Panc1 (cell line): Measurements from ENCODE around the gene POLRMT. TPM values are rescaled to one million over a fixed set of nuclear protein-coding genes. Genes with fewer than 3 reads are reported as not detected.

Experiments
- ATAC-seq: fragments of 200-7000 bp; cut with Tn5 transposase; 2 replicates; pipeline ENCODE4 v1.9.1; 2020; ENCODE audit warnings: mild to moderate bottlenecking, moderate library complexity
- BruUV-seq: library from RNA; stranded (reverse); fragments of 400-500 nt; replicated peaks from 2 replicates; lab custom pipeline; 2021; lab: Mats Ljungman, UMichigan
- CTCF ChIA-PET: fragments of 300-600 bp; sonication (Branson Sonifier 250); formaldehyde crosslinking; loops from one replicate; lab custom pipeline; 2022; ENCODE audit warnings: antibody characterized with exemption; lab: Charles Lee
- POLR2A ChIA-PET: fragments of 300-600 bp; sonication (Branson Sonifier 250); formaldehyde crosslinking; loops from one replicate; lab custom pipeline; 2022; ENCODE audit warnings: antibody characterized with exemption; lab: Charles Lee
- DNase-seq: peaks from one replicate; pipeline ENCODE4 v3.0.0-alpha.2; 2010; ENCODE audit warnings: low read depth, low spot score
- H3K27ac ChIP-seq: 2 replicates; pipeline ENCODE4 v1.5.1; 2011; ENCODE audit warnings: mild to moderate bottlenecking, low read length, inconsistent platforms
- H3K27me3 ChIP-seq: fragments of 200-500 bp; sonication (Bioruptor generic); 2 replicates; pipeline ENCODE4 v1.6.0; 2014; ENCODE audit warnings: low read length, inconsistent platforms; ENCODE audit not compliant: control insufficient read depth, insufficient read depth
- H3K36me3 ChIP-seq: fragments of 200-500 bp; sonication (Bioruptor generic); 2 replicates; pipeline ENCODE4 v1.5.1; 2014; ENCODE audit warnings: inconsistent platforms, mild to moderate bottlenecking, low read length, moderate library complexity; ENCODE audit not compliant: control insufficient read depth, insufficient read depth
- H3K4me1 ChIP-seq: 2 replicates; pipeline ENCODE4 v1.5.1; 2011; ENCODE audit warnings: inconsistent platforms, mild to moderate bottlenecking, low read length, moderate library complexity; ENCODE audit not compliant: control insufficient read depth, insufficient read depth
- H3K4me3 ChIP-seq, 2 experiments: 2 replicates each; pipeline ENCODE4 v1.5.1; 2011 to 2012; ENCODE audit warnings: low read depth in 2 of 2, low read length in 2 of 2, mild to moderate bottlenecking in 2 of 2, inconsistent platforms in 1 of 2, moderate library complexity in 1 of 2
- H3K9me3 ChIP-seq: fragments of 200-500 bp; sonication (Bioruptor generic); 2 replicates; pipeline ENCODE4 v1.5.1; 2014; ENCODE audit warnings: low read depth, mild to moderate bottlenecking, inconsistent platforms, low read length, moderate library complexity; ENCODE audit not compliant: control insufficient read depth, insufficient read depth
- CTCF ChIP-seq: fragments of 450-650 bp; IDR thresholded peaks from 2 replicates; pipeline ENCODE4 v1.5.1; 2017; ENCODE audit warnings: mild to moderate bottlenecking
- POLR2AphosphoS5 ChIP-seq: IDR thresholded peaks from 2 replicates; pipeline ENCODE4 v1.6.1; 2012; ENCODE audit warnings: mild to moderate bottlenecking, low read depth, low read length, moderate library complexity
- REST ChIP-seq, 2 experiments: IDR thresholded peaks; 2 replicates each; pipeline ENCODE4 v1.6.1; 2011 to 2012; ENCODE audit warnings: low read depth in 2 of 2, control low read depth in 1 of 2, low read length in 1 of 2, mild to moderate bottlenecking in 1 of 2, moderate library complexity in 1 of 2; ENCODE audit not compliant: insufficient read depth in 1 of 2
- SIN3A ChIP-seq: IDR thresholded peaks from 2 replicates; pipeline ENCODE4 v1.6.1; 2012; ENCODE audit warnings: low read depth, mild to moderate bottlenecking, low read length, moderate library complexity, borderline replicate concordance; ENCODE audit not compliant: insufficient read depth
- TCF7L2 ChIP-seq: IDR thresholded peaks from 2 replicates; pipeline ENCODE4 v1.6.1; 2011; ENCODE audit warnings: mild to moderate bottlenecking, low read depth, low read length, inconsistent platforms
- in situ Hi-C: cut with HindIII; loops from 2 replicates; pipeline ENCODE4 v1.10.0; 2016; ENCODE audit warnings: low sequenced_read_pairs, low pct_unique_long_range_greater_than_20kb
- intact Hi-C: fragments of 100-400 bp; cut with micrococcal nuclease; formaldehyde crosslinking; loops from one replicate; pipeline ENCODE4 v1.10.0; 2022; ENCODE audit not compliant: unreplicated experiment
- total RNA-seq: library from RNA; stranded (reverse); gene quantifications from one replicate; pipeline ENCODE4 v1.2.1, GENCODE V29; 2021; ENCODE audit not compliant: unreplicated experiment

Gene POLRMT
- total RNA-seq, 1 experiment from 2014 or later, result 56.0 TPM

GRCh38 chr19:658059-658839, 24.9 kb upstream of the POLRMT start:
- no peaks in the 10 kb centered on the region for H3K27me3 ChIP-seq
- H3K36me3 ChIP-seq, result no peaks in the 10 kb centered on the region; the same call in 1 of the 2 replicates
- BruUV-seq, result no TSS peak
- in situ Hi-C loops, result no loop called here
- POLR2A ChIA-PET, result no interaction called here
- CTCF ChIA-PET, result no interaction called here
- H3K27ac ChIP-seq, result no peak overlapping the region
- intact Hi-C loops, result no loop called here
- ATAC-seq, result no peak
- no peak for DNase-seq
- TF ChIP-seq TCF7L2, result no peak
- no peak for TF ChIP-seq CTCF
- no peak for TF ChIP-seq POLR2AphosphoS5
- TF ChIP-seq REST (IDR thresholded peaks at IDR 0.05; ENCODE audit: insufficient read depth in 1 of 2, low read depth in 2 of 2, low read length in 1 of 2), result no peak
- no peak for TF ChIP-seq SIN3A
- H3K9me3 ChIP-seq, result no peaks in the 10 kb centered on the region
- no peaks in the 10 kb centered on the region; the same call in 1 of the 2 replicates for H3K4me1 ChIP-seq
- H3K4me3 ChIP-seq, result no peak overlapping the region

- H3K4me1 ChIP-seq, result no peaks in the 10 kb centered on the region; the same call in 1 of the 2 replicates
- TF ChIP-seq REST (IDR thresholded peaks at IDR 0.05; ENCODE audit: insufficient read depth in 1 of 2, low read depth in 2 of 2, low read length in 1 of 2) (no peak), CTCF (no peak), TCF7L2 (no peak), POLR2AphosphoS5 (no peak), SIN3A (no peak)
- H3K27me3 ChIP-seq, result no peaks in the 10 kb centered on the region
- H3K27ac ChIP-seq, result no peak overlapping the region
- DNase-seq (no peak), ATAC-seq (no peak)
- in situ Hi-C loops (no loop called here), intact Hi-C loops (no loop called here)
- POLR2A ChIA-PET, result no interaction called here
- no peaks in the 10 kb centered on the region; the same call in 1 of the 2 replicates for H3K36me3 ChIP-seq
- no peak overlapping the region for H3K4me3 ChIP-seq
- no peaks in the 10 kb centered on the region for H3K9me3 ChIP-seq
- no TSS peak for BruUV-seq
- CTCF ChIA-PET, result no interaction called here
Observed at GRCh38 chr19:657611-658010, 24.3 kb upstream of the POLRMT start.
